Measurements from ENCODE around the gene BTBD7.

GRCh38 chr14:93299416-93299815 lies 33.4 kb downstream of the BTBD7 start:
- TF ChIP-seq CTCF (IDR thresholded peaks at IDR 0.05) (no peak), POLR2A (IDR thresholded peaks at IDR 0.05) (no peak)
